Measurements from ENCODE around the gene SPEG.

SPEG gene

GRCh38 chr2:219447242-219448098, 12.8 kb downstream of the SPEG start:
- no peak for TF ChIP-seq CTCF (IDR thresholded peaks at IDR 0.05; ENCODE audit: control insufficient read depth, extremely low read depth, insufficient read depth)
- H3K4me3 ChIP-seq (ENCODE audit: low read depth, low read length), result no peak overlapping the region
- DNase-seq (ENCODE audit: low read depth), result no peak

GRCh38 chr2:219448099-219448775, 13.6 kb downstream of the SPEG start:
- no peak overlapping the region for H3K4me3 ChIP-seq (ENCODE audit: low read depth, low read length)
- TF ChIP-seq CTCF (IDR thresholded peaks at IDR 0.05; ENCODE audit: control insufficient read depth, extremely low read depth, insufficient read depth), result no peak
- no peak for DNase-seq (ENCODE audit: low read depth)

GRCh38 chr2:219448776-219449341, 14.2 kb downstream of the SPEG start:
- no peak for TF ChIP-seq CTCF (IDR thresholded peaks at IDR 0.05; ENCODE audit: control insufficient read depth, extremely low read depth, insufficient read depth)
- no peak overlapping the region for H3K4me3 ChIP-seq (ENCODE audit: low read depth, low read length)
- DNase-seq (ENCODE audit: low read depth), result no peak

GRCh38 chr2:219449609-219450008, 15.0 kb downstream of the SPEG start:
- H3K4me3 ChIP-seq (ENCODE audit: low read depth, low read length), result no peak overlapping the region
- no peak for DNase-seq (ENCODE audit: low read depth)
- TF ChIP-seq CTCF (IDR thresholded peaks at IDR 0.05; ENCODE audit: control insufficient read depth, extremely low read depth, insufficient read depth), result no peak

- H3K4me3 ChIP-seq (ENCODE audit: low read depth, low read length), result no peak overlapping the region
- TF ChIP-seq CTCF (IDR thresholded peaks at IDR 0.05; ENCODE audit: control insufficient read depth, extremely low read depth, insufficient read depth), result no peak
- DNase-seq (ENCODE audit: low read depth), result no peak
These were observed 17.2 kb downstream of the SPEG start for GRCh38 chr2:219451661-219452360.

GRCh38 chr2:219452361-219453317, 18.0 kb downstream of the SPEG start:
- no peak overlapping the region for H3K4me3 ChIP-seq (ENCODE audit: low read depth, low read length)
- TF ChIP-seq CTCF (IDR thresholded peaks at IDR 0.05; ENCODE audit: control insufficient read depth, extremely low read depth, insufficient read depth), result no peak
- no peak for DNase-seq (ENCODE audit: low read depth)

Data from LNCaP clone FGC (cell line).